ENCODE data around the gene KIF12. TPM values are rescaled to one million over a fixed set of nuclear protein-coding genes. Genes with fewer than 3 reads are reported as not detected.
"Not testable (repeated sequence)": the region's sequence is repeated elsewhere in the genome, so short reads cannot be mapped to it uniquely, and the experiment has no call there.

Gene KIF12
- total and polyA plus RNA-seq, 2 of the 13 experiments (the other 11 are each of a cell fraction or from before 2014, with no cell fraction given) = 1.8 to 12.5 TPM

DNA sequence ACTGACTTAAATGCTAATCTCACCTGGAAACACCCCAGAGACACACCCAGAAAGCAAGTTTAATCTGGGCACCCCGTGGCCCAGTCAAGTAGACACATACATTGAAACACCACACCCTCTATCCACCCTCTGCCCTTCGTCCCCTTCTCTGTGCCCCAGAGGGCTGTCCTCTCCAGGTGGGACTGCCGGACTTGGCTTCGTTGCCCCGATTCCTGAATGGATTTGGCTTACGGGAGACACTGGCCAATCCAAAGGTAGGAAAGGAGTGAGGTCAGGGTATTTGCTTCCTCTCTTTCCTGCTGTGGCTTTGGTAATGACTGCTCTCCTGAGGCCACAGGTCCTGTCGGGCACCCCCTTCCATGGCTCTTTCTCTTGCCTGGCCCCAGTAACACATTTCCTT lies 31.0 kb upstream of the KIF12 start:
- H3K27me3 ChIP-seq (ENCODE audit: control insufficient read depth in 1 of 2, insufficient read depth in 2 of 2, low read length in 2 of 2) = 0 out of 5 replicates have a peak, but pooled peaks cover 0 to 1% of the 10 kb centered on the region in 2 experiments
- H3K4me3 ChIP-seq (replicated peaks in 1 of 3; ENCODE audit: insufficient read depth in 1 of 3, low read depth in 2 of 3, low read length in 3 of 3) = no peak overlapping the region
- intact Hi-C loops (cut with micrococcal nuclease; ENCODE audit: unreplicated experiment) (no loop called here), in situ Hi-C loops (cut with HindIII; ENCODE audit: extremely low pct_ligation_motif_present, low pct_unique_long_range_greater_than_20kb) (no loop called here)
- no peak for FAIRE-seq
- H3K9me3 ChIP-seq (ENCODE audit: low read length) = peaks cover 8% of the 10 kb centered on the region; the same call in 1 of the 2 replicates
- no peak for ATAC-seq
- ChIA-PET POLR2A (interaction anchor here (1.1 to 1.3 kb wide), 3 partner anchors 12 to 47 kb away, joined by 3 to 5 read pairs (median 4); no protein-coding TSS in a partner anchor), CTCF (ENCODE audit: low intra/inter-chr PET ratio, low total read pairs) (no interaction called here)
- H3K4me2 ChIP-seq (ENCODE audit: low read depth, low read length) = no peak overlapping the region
- H3K36me3 ChIP-seq (replicated peaks in 1 of 2; ENCODE audit: control insufficient read depth in 1 of 2, insufficient read depth in 2 of 2, low read length in 2 of 2) = no peaks in the 10 kb centered on the region
- H3K27ac ChIP-seq (ENCODE audit: extremely low read length, insufficient read depth, low read length) = no peak overlapping the region
- TF ChIP-seq BCL6 (CRISPR knock-in tag; IDR thresholded peaks at IDR 0.05) (no peak), KAT2B (IDR thresholded peaks at IDR 0.05; ENCODE audit: borderline replicate concordance, low read depth, low read length) (no peak), GZF1 (CRISPR knock-in tag; IDR thresholded peaks at IDR 0.05) (no peak), ARID2 (CRISPR knock-in tag; IDR thresholded peaks at IDR 0.05; ENCODE audit: borderline replicate concordance) (no peak)
- TF ChIP-seq, protein P1, sequence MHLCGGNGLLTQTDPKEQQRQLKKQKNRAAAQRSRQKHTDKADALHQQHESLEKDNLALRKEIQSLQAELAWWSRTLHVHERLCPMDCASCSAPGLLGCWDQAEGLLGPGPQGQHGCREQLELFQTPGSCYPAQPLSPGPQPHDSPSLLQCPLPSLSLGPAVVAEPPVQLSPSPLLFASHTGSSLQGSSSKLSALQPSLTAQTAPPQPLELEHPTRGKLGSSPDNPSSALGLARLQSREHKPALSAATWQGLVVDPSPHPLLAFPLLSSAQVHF (CRISPR knock-in tag; IDR thresholded peaks at IDR 0.05) = no peak
- H4K20me1 ChIP-seq (ENCODE audit: insufficient read depth, low read length) = no peaks in the 10 kb centered on the region
- 50% methylated on average over 6 of the region's 7 CpGs for WGBS (ENCODE audit: low lambda C conversion rate)
- no peak overlapping the region for H3K9ac ChIP-seq (ENCODE audit: insufficient read depth, low read depth, low read length)
- no TSS peak for BruUV-seq (replicated peaks)
- H2AFZ ChIP-seq (ENCODE audit: low read length) = no peak overlapping the region
- H3K4me1 ChIP-seq (ENCODE audit: insufficient read depth, low read length) = peaks cover 63% of the 10 kb centered on the region
- no peak for DNase-seq (ENCODE audit: low spot score)
- no peaks in the 10 kb centered on the region for H3K79me2 ChIP-seq (ENCODE audit: insufficient read depth, low read length)

DNA sequence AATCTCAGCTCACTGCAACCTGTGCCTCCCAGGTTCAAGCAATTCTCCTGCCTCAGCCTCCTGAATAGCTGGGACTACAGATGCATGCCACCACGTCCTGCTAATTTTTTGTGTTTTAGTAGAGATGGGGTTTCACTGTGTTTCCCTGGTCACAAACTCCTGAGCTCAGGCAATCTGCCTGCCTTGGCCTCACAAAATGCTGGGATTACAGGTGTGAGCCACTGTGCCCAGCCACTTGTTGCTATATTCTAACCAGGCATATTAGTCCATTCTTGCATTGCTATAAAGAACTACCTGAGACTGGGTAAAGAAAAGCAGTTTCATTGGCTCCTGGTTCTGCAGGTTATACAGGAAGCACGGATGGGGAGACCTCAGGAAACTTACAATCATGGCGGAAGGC lies 29.7 kb upstream of the KIF12 start:
- H3K4me3 ChIP-seq (replicated peaks in 1 of 3; ENCODE audit: insufficient read depth in 1 of 3, low read depth in 2 of 3, low read length in 3 of 3); ATAC-seq; intact Hi-C loops (cut with micrococcal nuclease; ENCODE audit: unreplicated experiment); H3K9me3 ChIP-seq (ENCODE audit: low read length); H3K79me2 ChIP-seq (ENCODE audit: insufficient read depth, low read length); DNase-seq (ENCODE audit: low spot score); in situ Hi-C loops (cut with HindIII; ENCODE audit: extremely low pct_ligation_motif_present, low pct_unique_long_range_greater_than_20kb); H3K4me2 ChIP-seq (ENCODE audit: low read depth, low read length); H4K20me1 ChIP-seq (ENCODE audit: insufficient read depth, low read length); H3K36me3 ChIP-seq (replicated peaks in 1 of 2; ENCODE audit: control insufficient read depth in 1 of 2, insufficient read depth in 2 of 2, low read length in 2 of 2); H3K9ac ChIP-seq (ENCODE audit: insufficient read depth, low read depth, low read length); H2AFZ ChIP-seq (ENCODE audit: low read length); POLR2A ChIA-PET; H3K27me3 ChIP-seq (ENCODE audit: control insufficient read depth in 1 of 2, insufficient read depth in 2 of 2, low read length in 2 of 2); BruUV-seq (replicated peaks); FAIRE-seq; CTCF ChIA-PET (ENCODE audit: low intra/inter-chr PET ratio, low total read pairs); H3K27ac ChIP-seq (ENCODE audit: extremely low read length, insufficient read depth, low read length): not testable (repeated sequence)
- peaks cover 63% of the 10 kb centered on the region for H3K4me1 ChIP-seq (ENCODE audit: insufficient read depth, low read length)
- whole genome bisulfite sequencing (ENCODE audit: low lambda C conversion rate) = 77% methylated on average over 3 of the region's 3 CpGs
